NCI-H2171 treated with DMSO at 0.1 percent for 48 hours (cell line): ENCODE measurements around the gene ZFYVE28.
"Not testable (repeated sequence)": the region's sequence is repeated elsewhere in the genome, so short reads cannot be mapped to it uniquely, and the experiment has no call there.

Source experiments
- DNase-seq: peaks from one replicate; lab custom pipeline; 2025; lab: John Stamatoyannopoulos, UW

Gene ZFYVE28

GRCh38 chr4:2417765-2418649, at the start of gene ZFYVE28:
Gene ZFYVE28, minus strand, starts transcription at chr4:2418645. Its CDS starts 322 bp downstream, at chr4:2418323.
- no peak for DNase-seq

DNA sequence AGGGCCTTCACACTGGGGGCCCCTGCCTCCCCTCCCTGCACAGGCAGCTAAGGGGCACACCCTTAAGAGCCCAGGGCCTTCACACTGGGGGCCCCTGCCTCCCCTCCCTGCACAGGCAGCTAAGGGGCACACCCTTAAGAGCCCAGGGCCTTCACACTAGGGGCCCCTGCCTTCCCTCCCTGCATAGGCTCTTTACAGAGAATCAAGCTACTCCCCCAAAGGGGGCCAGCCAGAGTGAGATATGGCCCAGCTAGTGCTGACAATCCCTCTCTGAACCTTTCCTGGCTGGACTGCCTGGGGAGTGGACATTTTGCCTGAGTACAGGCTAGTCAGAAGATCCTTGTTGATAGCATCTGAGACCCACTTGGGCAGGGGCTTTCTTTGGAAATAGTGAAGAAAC, 47.1 kb upstream of the ZFYVE28 start:
- not testable (repeated sequence) for DNase-seq

GRCh38 chr4:2465032-2465431, 46.6 kb upstream of the ZFYVE28 start:
- DNase-seq = no peak

DNA sequence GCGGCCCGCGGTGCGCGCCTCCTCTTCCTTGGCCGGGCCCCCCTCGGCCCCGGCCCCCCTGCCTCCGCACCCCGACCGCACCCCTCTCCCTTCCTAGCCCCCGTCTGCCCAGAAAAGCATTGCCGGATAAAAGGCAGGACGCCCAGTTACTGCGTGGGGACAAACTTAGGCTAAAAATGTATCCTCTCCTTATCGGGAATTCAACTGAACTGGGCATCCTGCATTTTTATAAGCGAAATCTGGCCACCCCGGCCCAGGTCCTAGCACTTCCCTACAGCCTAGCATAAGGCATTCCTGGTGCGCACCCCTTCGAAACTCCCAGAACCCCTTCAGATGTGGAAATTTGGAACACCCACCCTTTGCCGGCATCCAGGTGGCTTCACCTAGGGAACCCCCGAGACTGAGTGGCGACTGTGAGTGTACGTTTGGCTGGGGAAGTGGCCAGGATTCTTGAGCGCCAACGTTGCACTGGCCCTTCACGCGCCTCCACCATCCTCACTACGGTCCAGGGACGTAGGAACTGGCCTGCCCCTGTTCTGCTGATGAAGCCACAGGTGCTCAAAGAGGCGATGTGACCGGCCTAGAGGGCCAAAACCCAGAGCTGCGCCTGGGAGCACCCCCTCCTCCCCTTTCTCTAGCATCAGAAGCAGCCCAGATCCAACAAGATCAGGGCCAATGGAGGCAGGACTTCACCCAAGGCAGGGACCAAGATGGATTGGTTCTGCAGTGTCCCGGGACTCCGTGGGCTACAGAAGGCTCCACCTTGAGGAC, 44.7 kb upstream of the ZFYVE28 start:
- no peak for DNase-seq

DNA sequence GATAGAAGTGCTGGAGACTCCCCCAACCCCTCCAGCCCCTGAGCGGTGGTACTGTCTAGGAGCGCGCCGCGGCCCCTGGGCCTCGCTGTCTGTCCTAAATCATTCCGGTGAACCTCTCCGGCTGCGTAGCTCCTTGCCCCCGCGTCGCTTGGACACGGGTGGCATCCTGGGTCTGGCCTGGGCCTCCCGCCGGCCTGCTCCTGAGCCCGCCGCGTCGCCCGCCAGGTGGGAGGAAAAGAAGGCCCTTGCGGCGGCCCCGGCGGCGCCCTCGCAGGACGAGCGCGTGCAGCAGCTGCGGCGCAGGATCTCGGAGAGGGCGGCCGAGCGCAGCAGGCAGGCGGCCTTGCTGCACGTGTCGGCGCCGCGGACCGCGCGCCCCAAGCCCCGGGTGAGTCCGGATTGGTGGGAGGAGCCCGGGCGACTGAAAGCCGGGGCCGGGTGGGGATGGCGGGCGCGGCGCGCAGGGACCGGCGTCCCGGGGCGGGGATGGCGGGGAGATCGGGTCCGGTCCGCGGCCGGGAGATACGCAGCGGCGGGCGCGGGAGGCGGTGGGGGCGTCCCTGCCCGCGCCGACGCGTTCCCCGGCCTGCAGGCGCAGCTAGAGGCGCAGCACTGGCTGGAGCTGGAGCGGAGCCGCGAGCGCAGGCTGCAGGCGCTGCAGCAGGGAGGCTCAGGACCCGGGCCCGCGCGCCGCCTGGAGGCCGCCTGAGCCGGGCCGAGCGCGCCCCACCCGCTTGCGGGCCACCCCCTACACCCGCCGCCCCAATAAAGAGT, 44.0 kb upstream of the ZFYVE28 start:
- DNase-seq = peak; percentile 47

- DNase-seq = no peak
Observed at GRCh38 chr4:2461246-2461960, 43.0 kb upstream of the ZFYVE28 start.

DNA sequence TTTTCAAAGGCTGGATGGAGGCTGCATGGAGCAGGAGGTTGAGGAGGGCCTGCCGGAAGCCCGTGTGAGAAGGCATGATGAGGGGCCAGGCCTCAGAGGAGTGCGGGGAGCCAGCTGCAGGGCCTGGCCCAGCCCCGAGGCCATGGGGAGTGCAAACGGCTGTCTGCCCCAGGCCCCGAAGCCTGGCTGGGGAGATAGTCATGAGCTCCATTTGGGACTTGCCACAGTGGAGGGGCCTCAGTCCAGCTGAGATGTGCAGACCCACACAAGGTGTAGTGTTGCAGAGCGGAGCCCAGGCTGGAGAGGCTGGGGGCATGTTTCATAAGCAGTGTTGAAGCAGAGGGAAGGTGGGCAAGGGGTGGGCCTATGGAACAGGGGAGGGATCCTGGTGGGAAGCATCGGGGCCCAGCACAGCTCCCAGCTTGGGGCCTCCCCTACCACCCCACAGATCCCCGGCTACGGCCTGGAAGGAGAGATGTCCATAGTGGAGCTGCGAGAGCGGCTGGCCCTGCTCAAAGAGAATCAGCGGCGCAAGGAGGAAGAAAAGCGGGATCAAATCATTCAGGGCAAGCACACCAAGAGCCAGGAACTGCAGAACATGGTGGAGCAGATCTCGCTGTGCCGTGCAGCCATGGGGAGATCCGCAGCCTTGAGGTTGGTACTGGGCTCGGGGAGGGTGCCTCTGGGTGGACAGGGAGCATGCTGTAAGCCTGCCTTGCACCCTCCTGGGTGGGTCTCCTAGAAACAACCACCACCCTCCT, 41.3 kb upstream of the ZFYVE28 start:
- no peak for DNase-seq

- DNase-seq = no peak
Observed at GRCh38 chr4:2458546-2459491, 40.4 kb upstream of the ZFYVE28 start.

DNA sequence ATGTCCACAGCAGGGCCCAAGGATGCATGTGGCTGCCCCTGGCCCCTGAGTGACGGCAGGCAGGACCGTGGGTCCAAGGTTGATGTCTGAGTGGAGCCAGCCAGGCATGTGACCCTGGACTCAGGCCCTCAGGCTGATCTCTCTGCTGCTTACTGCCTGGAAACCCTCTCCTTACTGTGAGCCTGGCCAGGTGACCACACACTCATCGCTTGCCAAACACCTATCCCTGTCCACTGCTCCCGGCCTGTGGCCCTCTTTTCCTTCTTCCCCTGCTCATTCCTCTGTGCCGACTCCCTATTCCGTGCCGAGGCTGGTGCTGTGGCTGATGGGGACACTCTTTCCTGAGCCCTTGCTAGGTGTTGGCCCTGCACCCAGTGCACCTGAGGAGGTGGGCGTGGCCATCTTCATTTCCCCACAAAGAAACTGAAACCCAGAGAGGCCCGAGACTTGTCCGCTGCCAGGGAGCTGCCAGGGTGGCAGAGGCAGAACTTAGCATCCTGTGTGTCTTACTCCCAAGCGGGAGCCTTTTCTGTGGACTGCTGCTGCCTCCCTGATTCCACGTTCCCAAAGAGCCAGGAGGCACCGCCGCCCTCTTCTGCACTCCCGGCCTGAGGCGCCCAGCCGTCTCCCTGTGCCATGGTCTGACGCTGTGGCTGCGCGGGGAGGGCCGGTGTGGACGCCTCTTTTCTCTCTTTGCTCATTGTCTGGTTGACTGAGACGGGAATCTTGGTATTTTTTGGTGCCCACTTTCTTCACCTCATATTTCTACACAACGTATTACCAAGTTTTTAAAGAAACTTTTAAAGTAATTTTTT, 39.2 kb upstream of the ZFYVE28 start:
- no peak for DNase-seq

- no peak for DNase-seq
Observed at GRCh38 chr4:2451821-2452785, 33.7 kb upstream of the ZFYVE28 start.

GRCh38 chr4:2451036-2451520, 32.6 kb upstream of the ZFYVE28 start:
- no peak for DNase-seq

- no peak for DNase-seq
Observed at GRCh38 chr4:2450394-2451035, 32.1 kb upstream of the ZFYVE28 start.

- DNase-seq = no peak
Observed at GRCh38 chr4:2449511-2450392, 31.3 kb upstream of the ZFYVE28 start.

GRCh38 chr4:2449051-2449450, 30.6 kb upstream of the ZFYVE28 start:
- DNase-seq = no peak

DNA sequence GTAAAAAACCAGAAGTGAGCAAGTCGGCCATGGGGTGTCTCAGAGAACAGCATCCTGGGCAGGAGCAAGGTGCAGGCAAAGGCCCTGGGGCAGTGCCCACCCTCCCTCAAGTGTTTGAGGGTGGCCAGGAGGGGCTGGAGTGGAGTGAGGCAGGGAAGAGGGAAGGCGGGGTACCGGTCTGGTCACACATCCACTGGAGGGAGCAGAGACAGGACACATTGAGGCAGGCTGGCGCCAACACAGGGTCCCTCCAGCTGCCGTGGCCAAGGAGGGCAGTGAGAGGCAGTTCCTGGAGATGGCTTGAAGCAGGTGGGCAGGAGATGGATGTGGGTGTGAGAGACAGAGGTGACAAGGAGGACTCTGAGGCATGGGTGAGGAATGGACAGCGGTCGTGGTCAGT, 30.1 kb upstream of the ZFYVE28 start:
- no peak for DNase-seq
